GM19463 (cell line): ENCODE measurements around the gene SH3BP4.

Source experiments
- ATAC-seq: cut with Tn5 transposase; IDR thresholded peaks from one replicate; pipeline ENCODE4 v1.9.1; 2021; ENCODE audit warnings: mild to moderate bottlenecking, moderate library complexity; ENCODE audit not compliant: unreplicated experiment

SH3BP4 gene

DNA sequence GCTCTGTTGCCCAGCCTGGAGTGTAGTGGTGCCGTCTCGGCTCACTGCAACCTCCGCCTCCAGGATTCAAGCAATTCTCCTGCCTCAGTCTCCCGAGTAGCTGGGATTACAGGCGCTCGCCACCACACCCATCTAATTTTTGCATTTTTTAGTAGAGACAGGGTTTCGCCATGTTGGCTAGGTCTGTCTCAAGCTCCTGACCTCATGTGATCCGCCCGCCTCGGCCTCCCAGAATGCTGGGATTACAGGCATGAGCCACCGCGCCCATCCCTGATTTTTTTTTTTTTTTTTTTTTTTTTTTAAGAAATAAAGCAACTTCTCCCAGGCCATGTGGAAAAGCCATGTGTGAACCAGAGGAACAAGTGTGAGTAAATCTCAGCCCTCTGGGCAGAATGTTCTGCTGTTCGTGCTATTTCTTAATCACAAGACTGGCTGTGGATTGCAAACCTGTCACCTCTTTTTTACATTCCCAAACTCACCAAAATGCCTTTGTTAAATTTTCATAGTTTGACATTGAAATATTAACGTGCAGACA, 6.4 kb upstream of the SH3BP4 start:
- ATAC-seq: no peak

DNA sequence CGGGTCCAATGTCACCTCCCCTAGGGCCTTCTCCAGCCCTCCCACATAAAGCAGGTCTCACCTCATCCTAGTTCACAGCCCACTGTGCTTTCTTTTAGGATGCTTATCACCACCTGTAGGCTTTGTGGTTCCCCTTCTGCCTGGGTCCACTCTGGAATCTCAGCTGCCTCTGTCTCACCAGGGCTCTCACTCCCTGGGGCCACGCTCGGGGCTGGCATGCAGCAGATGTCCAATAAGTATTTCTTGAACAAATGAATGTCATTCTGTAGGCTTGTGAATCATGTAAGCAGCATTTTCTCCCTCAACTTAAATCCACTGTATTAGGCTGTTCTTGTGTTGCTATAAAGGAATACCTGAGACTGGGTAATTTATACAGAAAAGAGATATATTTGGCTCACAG, 4.3 kb upstream of the SH3BP4 start:
- ATAC-seq: no peak

DNA sequence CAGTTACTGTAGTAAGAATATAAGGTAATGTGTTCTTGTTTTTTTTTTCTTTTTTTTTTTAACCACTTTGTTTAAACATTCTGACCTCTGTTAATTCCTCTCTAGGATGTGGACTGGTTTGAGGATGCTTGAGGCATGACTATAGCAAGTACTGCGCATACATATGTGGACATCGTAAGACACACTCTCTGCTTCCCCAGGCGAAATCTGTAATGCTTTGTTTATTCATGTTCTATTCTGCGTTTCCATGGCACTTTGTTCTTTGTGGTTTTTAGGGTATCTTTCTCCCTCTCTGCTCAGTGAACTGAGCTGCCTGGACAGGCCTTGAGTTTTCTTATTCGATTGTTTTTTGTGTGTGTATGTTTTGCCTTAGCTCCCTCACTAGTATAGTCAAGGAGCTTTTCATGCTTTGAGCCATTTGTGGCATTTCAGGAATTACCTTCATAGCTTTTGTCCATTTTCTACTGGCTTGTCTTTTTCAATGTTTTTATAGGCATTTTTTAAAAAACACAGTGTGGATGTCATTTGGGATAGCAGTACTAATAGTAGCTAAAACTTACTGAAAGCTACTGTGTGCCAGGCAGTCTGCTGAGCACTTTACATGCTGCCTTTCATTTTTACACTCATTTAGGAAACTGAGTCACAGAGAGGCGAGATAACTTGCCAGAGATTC, 1.9 kb upstream of the SH3BP4 start:
- ATAC-seq: no peak

DNA sequence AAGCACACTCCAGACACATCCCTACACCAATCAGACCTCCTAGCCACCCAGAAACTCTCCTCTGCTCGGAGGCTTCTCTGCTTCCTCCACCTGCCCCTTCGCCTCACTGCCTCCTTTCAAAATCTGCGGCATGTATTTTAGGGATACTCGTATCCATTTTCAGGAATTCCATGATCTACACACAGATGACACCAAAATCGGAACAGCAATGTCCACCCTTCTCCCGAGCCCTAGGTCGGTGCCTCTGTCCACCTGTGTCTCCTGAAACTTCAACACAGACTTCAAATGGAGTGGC, 1.4 kb upstream of the SH3BP4 start:
- no peak for ATAC-seq

- no peak for ATAC-seq
These were observed 820 bp upstream of the SH3BP4 start for GRCh38 chr2:234950730-234951663.

DNA sequence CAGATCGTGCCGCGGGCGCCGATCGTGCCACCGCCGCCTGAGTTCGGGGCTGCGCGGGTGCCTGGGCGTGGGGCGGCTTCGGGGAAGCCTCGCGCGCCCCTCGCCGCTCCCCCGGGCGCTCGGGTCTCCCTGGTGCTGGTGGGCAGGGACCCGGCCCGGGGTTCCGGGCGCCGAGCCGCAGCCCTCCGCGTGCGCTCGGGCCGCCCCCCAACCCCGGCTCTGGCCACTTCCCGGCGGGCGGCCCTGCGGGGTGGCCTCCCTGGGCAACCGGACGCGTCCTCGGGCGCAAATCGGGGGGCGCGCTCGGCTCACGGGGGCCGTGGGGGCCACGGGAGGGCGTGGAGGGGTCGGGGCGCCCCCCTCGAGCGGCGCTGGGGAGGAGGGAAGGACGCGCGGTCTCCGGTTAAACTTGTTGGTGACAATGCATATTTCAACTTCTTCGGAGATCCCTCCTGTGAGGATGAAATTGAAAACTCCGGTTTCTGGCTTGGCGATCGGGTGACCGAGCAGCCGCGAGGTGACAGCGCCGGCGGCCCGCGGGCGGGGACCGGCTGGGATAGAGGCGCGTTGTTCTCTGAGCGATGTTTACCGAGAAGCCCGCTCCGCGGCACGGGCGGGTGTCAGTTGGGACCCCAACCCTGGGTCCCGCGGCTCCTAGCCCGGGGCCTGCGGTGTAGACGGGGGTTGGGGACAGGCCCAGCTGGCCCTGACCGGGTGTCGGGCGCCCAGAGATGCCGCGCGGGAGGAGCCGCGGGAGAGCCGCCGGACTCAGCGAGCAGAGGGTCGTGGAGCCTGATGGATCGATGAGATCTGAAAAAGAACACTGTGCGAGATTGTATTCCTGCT, 676 bp downstream of the SH3BP4 start:
- no peak for ATAC-seq

DNA sequence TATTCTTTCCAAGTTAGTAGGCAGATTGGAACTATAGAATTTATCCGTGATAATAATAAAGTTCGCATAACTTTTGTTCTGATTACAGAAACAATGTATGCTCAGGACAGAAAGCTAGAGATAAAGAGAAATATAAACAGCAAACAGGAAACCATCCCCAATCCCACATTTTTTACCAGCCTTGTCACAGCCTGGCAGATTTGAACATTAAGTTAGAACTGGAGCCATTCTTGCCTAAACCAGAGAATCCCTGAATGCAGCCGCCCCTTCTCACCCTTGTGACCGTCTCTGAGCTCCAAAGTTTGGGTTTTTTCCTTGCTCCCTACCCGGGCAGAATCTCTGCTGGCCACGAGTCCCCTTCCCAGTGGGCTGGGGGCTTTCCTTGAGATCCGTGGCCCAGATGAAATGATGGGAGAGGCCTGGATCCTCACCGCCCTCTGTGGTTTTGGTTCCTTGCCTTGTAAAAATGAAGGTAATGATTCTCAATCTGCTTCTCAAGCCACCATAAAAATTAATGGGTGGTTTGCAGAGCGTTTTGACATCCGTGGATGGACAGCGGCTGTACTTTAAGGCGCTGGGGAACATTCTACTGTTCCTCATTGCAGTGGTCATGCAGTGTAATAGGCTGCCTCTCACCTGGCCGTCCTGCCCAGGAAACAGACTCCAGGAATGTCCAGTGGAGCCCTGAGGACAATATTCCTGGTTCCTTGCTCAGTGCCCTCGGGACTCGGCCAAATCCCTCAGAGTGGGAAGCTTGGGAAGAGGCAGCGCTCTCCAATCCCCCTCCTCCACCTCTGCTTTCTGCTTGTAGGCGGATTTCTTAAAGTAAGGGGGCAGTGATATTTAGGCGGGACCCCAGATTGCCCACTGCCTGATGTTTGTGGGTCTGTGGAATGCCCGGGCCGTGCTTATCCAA, 1.6 kb downstream of the SH3BP4 start:
- ATAC-seq: no peak

DNA sequence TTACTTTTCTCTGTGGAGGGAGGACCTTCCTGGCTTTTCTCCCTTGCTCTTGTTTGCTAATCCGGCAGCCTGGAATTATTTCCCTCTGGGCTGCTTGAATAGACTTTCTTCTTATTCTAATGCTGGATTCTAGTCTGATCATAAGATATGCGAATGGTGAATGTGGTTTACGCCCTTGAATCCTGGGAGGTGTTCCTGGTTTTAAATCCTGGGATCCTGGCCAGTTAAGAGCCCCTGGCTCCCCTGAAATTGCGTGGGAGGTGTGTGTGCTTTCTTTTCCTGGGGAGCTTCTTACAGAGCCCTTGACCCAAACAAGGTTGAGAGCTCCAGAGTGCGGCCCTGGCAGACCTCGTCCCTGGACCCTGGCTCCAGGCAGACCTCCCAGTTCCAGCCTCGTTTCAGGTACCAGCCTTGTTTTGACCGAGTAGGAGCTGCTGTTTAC, 2.8 kb downstream of the SH3BP4 start:
- no peak for ATAC-seq

- ATAC-seq: no peak
These were observed 3.3 kb downstream of the SH3BP4 start for GRCh38 chr2:234955091-234955591.

GRCh38 chr2:234955971-234956509, 4.2 kb downstream of the SH3BP4 start:
- no peak for ATAC-seq

DNA sequence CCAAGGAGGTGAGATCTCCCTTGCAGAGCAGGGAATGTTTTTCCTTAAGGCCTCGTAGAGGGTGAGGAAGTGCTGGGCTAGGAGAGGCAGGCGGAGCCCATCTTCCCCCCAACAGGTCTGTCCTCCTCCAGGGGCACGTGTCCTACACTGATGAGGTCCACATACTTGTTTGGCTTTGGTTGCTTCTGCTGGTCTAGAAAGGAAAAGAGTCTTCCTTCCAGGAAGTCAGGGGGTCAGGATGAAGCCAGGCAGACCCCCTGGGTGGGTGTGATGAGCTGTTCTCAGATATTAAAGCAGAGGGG, 6.0 kb downstream of the SH3BP4 start:
- ATAC-seq: no peak

DNA sequence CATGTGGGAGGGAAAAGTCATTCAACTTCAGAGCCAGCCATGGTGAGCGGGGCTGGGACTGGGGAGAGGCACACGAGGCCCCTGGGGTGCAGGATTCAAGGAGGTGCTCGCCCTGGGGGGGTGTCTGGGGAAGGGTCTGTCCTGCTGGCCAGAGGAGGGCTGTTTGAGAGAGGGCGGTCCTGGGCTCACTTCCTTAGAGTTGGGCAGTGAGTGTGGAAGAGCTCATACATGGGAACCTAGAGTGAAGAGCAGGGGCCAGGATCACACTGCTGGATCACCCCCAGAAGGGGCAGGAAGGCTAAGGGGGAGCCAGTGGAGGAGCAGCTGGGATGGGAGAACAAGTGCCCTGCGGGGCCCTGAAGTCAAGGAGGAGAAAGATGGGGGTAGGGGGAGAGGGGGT, 6.5 kb downstream of the SH3BP4 start:
- no peak for ATAC-seq

GRCh38 chr2:234958746-234959395, 7.1 kb downstream of the SH3BP4 start:
- no peak for ATAC-seq

- ATAC-seq: no peak
These were observed 8.6 kb downstream of the SH3BP4 start for GRCh38 chr2:234960175-234961088.

GRCh38 chr2:234961784-234962183, 10.0 kb downstream of the SH3BP4 start:
- ATAC-seq: no peak

GRCh38 chr2:234963773-234964615, 12.2 kb downstream of the SH3BP4 start:
- no peak for ATAC-seq
